ENCODE data around the gene ATP8B4. TPM values are rescaled to one million over a fixed set of nuclear protein-coding genes. Genes with fewer than 3 reads are reported as not detected.

Gene ATP8B4
- total and polyA plus RNA-seq, 3 donors from 2014 or later = 2.4 to 6.1 (median 2.5) TPM

DNA sequence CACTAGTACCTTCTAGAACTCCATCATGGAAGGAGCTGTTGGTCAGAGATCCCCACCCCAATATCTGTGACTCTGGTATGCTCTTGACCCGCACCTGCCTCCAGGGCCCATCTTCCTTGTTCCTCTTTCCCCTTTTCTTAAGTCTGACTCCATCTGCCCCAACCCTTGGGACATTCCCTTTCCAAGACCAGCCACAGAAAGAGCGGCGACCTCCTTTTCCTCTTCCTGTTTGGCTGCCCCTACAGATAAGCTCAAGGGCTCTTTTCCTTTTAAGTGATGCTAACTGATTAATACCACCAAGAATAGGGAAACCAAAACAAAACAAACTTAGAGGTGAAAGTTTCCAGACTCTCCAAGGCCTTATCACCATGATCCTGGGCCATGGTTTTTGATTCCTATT, 21.9 kb upstream of the ATP8B4 start:
- Histone ChIP-seq H3K4me1 (no peaks in the 10 kb centered on the region), H3K36me3 (ENCODE audit: low read depth, missing control alignments) (no peaks in the 10 kb centered on the region), H3K4me3 (no peak overlapping the region), H3K27ac (no peak overlapping the region), H3K27me3 (no peaks in the 10 kb centered on the region), H3K9me3 (no peaks in the 10 kb centered on the region)
- WGBS, 2 donors = 86 to 87% methylated on average over 3 of the region's 3 CpGs
- no peak for DNase-seq
- no peak for TF ChIP-seq POLR2A (IDR thresholded peaks at IDR 0.05)
- TF ChIP-seq, protein P1, sequence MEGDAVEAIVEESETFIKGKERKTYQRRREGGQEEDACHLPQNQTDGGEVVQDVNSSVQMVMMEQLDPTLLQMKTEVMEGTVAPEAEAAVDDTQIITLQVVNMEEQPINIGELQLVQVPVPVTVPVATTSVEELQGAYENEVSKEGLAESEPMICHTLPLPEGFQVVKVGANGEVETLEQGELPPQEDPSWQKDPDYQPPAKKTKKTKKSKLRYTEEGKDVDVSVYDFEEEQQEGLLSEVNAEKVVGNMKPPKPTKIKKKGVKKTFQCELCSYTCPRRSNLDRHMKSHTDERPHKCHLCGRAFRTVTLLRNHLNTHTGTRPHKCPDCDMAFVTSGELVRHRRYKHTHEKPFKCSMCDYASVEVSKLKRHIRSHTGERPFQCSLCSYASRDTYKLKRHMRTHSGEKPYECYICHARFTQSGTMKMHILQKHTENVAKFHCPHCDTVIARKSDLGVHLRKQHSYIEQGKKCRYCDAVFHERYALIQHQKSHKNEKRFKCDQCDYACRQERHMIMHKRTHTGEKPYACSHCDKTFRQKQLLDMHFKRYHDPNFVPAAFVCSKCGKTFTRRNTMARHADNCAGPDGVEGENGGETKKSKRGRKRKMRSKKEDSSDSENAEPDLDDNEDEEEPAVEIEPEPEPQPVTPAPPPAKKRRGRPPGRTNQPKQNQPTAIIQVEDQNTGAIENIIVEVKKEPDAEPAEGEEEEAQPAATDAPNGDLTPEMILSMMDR (IDR thresholded peaks at IDR 0.05) = no peak
- intact Hi-C loops (cut with DNase I; ENCODE audit: low total_unique reads) = no loop called here

DNA sequence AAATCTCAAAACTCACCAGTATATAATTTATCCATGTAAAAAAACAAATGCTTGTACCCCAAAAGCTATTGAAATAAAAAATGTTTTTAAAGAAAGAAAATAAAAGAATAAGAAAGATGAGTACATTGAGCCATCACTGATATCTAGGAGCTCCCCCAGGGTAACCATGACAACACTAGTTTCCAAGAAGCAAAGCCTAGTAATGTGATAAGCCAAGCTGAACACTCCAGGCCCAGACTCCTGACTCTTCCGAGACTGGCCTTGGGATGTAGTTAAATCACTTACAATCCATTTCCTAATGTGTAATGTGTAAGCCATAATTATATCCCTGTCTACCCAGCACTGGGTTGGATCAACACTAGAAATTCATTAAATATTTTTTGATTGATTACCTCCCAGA, 21.1 kb upstream of the ATP8B4 start:
- no peak for TF ChIP-seq POLR2A (IDR thresholded peaks at IDR 0.05)
- TF ChIP-seq, protein P1 (IDR thresholded peaks at IDR 0.05) = no peak
- intact Hi-C loops (cut with DNase I; ENCODE audit: low total_unique reads) = no loop called here
- Histone ChIP-seq H3K36me3 (ENCODE audit: low read depth, missing control alignments) (no peaks in the 10 kb centered on the region), H3K9me3 (no peaks in the 10 kb centered on the region), H3K27ac (no peak overlapping the region), H3K4me1 (no peaks in the 10 kb centered on the region), H3K4me3 (no peak overlapping the region), H3K27me3 (no peaks in the 10 kb centered on the region)
- WGBS, 2 donors = 0% methylated on average over 1 of the region's 1 CpG
- peak; percentile 19 for DNase-seq

DNA sequence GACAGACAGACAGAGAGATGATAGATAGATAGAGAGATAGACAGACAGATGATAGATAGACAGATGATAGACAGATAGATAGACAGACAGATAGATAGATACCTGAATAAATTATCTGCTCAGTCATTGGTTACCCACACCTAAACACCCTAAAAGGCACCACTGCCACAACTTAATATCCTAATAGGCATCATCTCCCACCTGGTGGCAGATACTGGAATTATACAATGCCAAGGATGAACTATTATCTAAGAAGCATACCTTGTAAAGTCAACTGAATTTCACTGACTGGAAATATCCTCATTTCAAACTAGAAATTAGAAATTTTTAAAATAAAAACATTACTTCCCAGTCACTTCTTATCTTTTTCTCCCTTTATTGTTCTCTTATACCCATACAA, 19.4 kb upstream of the ATP8B4 start:
- Histone ChIP-seq H3K4me1 (peaks cover 6% of the 10 kb centered on the region), H3K36me3 (ENCODE audit: low read depth, missing control alignments) (no peaks in the 10 kb centered on the region), H3K27me3 (no peaks in the 10 kb centered on the region), H3K4me3 (no peak overlapping the region), H3K9me3 (no peaks in the 10 kb centered on the region), H3K27ac (no peak overlapping the region)
- DNase-seq = no peak
- intact Hi-C loops (cut with DNase I; ENCODE audit: low total_unique reads) = no loop called here
- TF ChIP-seq, protein P1 (IDR thresholded peaks at IDR 0.05) = peak; percentile 15 to 19 (median 17)
- no peak for TF ChIP-seq POLR2A (IDR thresholded peaks at IDR 0.05)

DNA sequence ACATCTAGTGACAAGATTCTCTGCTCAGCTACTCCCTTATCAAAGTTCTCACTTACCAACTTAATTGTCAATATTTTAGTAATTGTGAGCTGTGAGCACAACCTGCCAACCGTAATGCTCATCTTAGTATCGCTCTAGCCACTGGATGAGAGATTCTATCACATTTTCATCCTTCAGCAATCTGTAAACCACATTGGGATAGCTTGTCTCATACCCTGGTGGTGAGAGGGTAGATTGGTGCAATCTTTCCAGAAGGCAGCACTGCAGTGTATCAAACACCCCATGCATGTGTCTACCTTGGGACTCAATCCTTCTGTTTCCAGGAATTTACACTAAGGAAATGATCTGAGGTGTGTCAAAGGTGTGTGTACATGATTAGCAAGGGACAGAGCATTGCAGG, 18.9 kb upstream of the ATP8B4 start:
- WGBS, 2 donors = 89 to 98% methylated on average over 2 of the region's 2 CpGs
- intact Hi-C loops (cut with DNase I; ENCODE audit: low total_unique reads) = no loop called here
- Histone ChIP-seq H3K27ac (no peak overlapping the region), H3K4me1 (peaks cover 6% of the 10 kb centered on the region), H3K36me3 (ENCODE audit: low read depth, missing control alignments) (no peaks in the 10 kb centered on the region), H3K27me3 (no peaks in the 10 kb centered on the region), H3K9me3 (no peaks in the 10 kb centered on the region), H3K4me3 (no peak overlapping the region)
- DNase-seq = no peak
- no peak for TF ChIP-seq POLR2A (IDR thresholded peaks at IDR 0.05)
- TF ChIP-seq, protein P1 (IDR thresholded peaks at IDR 0.05) = no peak

DNA sequence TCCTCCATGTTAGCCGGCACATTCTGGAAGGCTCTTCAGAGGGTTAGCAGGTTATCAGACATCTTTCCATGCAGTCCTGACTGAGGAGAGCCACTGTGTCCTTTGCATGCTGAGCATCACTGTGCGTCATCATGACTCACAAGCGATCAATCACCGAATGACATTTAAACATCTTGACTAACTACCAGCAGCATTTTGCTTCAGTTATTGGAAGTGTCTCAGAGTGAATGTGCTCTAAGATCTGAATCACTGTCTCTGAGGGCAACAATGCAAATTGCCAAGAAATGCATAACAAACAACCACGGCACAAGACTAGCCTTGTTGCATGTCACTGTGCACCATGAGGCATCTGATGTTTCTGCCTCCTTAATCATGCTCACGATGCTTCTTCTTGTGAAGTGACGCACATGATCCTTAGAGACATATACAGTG, 18.3 kb upstream of the ATP8B4 start:
- peaks cover 6% of the 10 kb centered on the region for H3K4me1 ChIP-seq
- H3K27me3 ChIP-seq = no peaks in the 10 kb centered on the region
- no peak for TF ChIP-seq POLR2A (IDR thresholded peaks at IDR 0.05)
- TF ChIP-seq, protein P1 (IDR thresholded peaks at IDR 0.05) = no peak
- intact Hi-C loops (cut with DNase I; ENCODE audit: low total_unique reads) = no loop called here
- no peak overlapping the region for H3K27ac ChIP-seq
- DNase-seq = no peak
- 88 to 89% methylated on average over 6 to 7 of the region's 7 CpGs for WGBS, 2 donors
- no peak overlapping the region for H3K4me3 ChIP-seq
- H3K36me3 ChIP-seq (ENCODE audit: low read depth, missing control alignments) = no peaks in the 10 kb centered on the region
- no peaks in the 10 kb centered on the region for H3K9me3 ChIP-seq

Data from testis (tissue), 3 donors.